GM21423 (cell line): ENCODE data around the gene E2F4.
A peak's percentile ranks its signal among the peaks of the same experiment; 100 is the strongest.

Experiments
- ATAC-seq: cut with Tn5 transposase; IDR thresholded peaks from one replicate; pipeline ENCODE4 v1.9.1; 2021; ENCODE audit warnings: mild to moderate bottlenecking, moderate library complexity; ENCODE audit not compliant: unreplicated experiment

Gene E2F4

DNA sequence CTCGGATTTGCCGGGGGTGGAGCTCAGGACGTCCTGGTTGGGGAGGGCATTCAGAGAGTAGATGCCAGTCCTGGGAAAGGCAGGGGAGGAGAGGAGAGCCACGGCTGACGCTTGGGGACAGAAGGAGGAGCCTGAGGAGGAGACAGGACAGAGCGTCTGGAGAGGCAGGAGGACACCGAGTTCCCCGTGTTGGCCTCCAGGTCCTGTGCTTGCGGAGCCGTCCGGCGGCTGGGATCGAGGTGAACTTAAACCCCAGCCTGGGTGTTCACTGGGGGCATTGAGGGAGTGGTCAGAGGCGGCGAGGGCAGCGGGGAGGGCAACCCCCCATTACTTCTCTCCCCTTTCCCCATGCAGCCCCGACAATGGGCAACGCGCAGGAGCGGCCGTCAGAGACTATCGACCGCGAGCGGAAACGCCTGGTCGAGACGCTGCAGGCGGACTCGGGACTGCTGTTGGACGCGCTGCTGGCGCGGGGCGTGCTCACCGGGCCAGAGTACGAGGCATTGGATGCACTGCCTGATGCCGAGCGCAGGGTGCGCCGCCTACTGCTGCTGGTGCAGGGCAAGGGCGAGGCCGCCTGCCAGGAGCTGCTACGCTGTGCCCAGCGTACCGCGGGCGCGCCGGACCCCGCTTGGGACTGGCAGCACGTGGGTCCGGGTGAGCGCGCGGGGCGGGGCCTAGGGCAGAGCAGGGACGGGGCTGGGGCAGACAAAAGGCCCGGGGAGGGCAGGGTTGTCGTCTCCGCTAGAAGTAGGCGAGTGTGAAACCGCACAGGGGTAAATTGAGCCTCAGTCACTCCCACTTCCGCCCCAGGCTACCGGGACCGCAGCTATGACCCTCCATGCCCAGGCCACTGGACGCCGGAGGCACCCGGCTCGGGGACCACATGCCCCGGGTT, 17.9 kb upstream of the E2F4 start:
- ATAC-seq = peak; percentile 35

- no peak for ATAC-seq
Observed at GRCh38 chr16:67174706-67175231, 17.2 kb upstream of the E2F4 start.

DNA sequence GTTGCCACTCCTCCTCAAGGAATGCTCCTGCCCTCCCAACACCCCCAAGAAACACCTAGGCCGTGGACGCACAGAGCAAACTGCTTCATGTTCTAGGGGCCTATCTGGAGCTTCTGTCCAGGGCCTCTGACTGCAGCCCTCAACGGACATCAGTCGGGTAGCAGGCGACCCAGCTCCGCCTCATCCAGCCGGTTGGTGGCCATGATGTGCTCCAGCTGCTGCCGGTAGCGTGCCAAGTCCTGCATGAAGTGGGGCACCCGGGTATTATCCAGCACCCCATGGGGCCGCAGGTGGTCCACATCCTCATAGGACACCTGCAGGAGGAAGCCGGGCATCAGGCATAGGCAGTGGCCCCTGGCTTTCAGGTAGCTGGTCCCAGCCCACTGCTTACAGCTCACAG, 15.3 kb upstream of the E2F4 start:
- no peak for ATAC-seq

DNA sequence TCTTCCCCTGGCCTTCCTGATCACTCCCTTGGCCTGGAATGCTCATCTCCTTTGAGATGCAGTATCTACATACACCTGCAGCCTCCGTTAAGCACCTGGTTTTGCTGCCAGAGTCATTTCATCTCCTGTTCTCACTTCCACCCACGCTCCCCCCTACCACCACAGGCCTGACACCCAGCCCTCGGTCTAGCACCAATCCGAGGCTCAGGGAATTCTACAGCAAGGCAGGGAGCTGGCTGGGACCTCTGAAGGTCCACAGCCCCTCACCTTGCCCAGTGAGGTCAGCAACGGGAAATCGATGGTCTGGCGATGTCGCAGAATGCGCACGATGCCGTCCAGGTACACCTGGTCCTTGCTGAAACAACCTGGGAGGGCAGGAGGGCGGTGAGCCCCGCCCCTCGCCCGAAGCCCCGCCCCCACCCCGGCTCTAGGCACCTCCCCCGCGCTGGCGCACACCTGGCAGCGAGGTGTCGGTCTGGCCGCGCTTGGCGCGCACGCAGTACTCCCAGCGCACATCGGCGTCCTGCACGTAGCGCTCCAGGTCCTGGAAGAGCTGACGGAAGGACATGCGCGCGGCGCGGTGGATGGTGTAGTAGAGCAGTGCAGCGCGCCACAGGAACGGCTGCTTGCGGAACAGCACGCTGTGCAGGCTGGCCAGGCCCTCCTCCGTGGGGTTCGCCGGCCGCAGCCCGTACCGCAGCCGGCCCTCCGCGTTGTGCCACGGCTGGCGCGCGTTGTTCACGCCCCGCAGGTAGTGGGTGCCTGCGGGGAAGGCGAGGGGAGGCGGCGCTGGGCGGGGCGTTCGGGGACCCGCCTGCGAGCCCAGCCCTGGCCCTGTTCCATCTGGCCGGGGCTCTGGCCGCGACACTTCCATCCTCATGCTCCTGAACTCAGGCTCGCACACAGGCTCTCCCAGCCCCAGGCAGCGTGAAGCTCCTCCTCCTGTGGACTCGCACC, 13.9 kb upstream of the E2F4 start:
- ATAC-seq = no peak

DNA sequence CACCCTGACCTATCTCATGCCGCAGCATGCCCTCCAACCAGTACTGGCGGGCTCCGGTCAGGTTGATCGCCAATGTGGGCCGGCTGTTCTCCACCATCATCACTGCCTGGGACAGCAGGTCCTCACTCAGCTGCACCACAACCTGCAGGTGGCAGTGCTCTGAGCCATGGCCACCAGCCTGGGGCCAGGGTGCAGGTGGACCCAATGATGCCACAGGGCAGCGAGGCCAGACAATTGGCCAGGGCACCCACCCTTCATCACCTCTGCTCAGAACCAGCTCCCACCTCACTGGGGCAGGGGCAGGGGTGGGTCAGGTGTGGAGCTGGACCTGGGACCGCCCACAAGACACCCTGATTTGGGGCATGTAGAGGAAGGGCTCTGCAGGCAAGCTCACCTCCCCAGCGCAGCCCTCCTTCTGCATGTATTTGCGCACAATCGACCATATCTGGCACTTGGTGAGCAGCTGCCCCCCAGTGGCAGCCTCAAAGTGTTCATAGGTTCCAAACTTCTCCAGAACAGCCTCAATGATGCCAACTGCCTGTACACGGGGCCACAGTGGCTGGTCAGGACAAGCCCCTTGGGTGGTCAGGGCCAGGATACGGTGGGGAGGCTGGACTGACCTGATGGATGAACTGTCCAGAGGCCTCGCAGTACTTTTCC, 12.4 kb upstream of the E2F4 start:
- ATAC-seq = no peak

DNA sequence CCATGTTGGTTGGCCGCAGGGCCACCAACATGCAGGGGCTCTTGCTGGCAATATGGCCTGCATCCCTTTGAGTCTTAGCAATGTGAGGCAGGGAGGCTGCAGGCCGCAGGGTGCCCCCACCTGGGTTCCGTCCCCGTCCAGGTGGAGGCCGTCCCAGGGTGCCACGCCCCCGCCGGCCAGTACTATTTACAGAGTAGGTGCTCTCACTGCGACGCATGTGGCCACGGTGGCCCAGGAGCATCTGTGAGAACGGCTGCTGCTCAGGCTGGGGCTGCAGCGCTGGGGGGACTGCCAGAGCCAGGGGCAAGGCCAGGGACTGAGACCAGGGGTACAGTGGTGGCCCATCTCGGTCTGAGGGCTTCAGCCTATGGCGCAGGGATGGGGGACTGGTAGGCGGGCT, 11.8 kb upstream of the E2F4 start:
- no peak for ATAC-seq

DNA sequence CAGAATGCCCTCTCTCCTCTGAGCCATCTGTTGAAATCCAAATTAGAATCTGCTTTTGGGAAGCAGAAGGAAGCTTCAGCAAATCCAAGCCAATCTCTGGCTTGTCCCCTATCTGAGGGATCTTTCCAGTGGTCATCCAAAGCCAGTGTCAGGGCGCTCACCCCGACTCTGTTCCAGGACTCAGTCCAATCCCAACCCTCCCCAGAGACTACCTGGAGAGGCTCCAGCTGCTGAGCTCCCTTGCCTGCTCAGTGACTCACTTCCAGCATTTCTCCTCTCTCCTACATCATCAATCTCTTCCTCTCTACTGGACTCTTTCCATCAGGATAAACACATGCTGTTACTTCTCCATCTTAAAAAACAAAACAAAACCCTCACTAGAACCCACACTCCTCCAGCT, 10.6 kb upstream of the E2F4 start:
- no peak for ATAC-seq

DNA sequence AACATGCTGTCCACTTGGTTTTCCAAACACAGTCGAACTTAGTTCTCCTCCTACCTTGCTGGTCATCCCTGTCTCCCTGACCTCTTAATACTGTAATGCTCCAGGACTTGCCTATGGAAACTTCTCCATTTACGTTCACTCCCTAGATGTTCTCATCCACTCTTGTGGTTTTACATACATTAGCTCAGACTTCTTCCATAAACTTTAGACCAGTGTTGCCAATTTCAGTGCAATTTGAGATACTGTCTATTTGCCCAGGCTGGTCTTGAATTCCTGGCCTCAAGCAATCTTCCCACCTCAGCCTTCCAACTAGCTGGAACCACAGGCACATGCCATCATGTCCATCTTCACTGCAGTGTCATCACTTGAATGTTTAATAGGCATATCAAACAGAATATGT, 9.7 kb upstream of the E2F4 start:
- ATAC-seq = no peak

GRCh38 chr16:67183284-67183626, 8.7 kb upstream of the E2F4 start:
- no peak for ATAC-seq

- peak; percentile 92 for ATAC-seq
Observed at GRCh38 chr16:67183627-67184452, 8.1 kb upstream of the E2F4 start, which contains the start of gene MATCAP1. TSS of gene MATCAP1 (minus strand) at chr16:67183963. CDS start at chr16:67180610, 3,353 bp downstream.

- ATAC-seq = peak; percentile 6
Observed at GRCh38 chr16:67184453-67184994, 7.4 kb upstream of the E2F4 start.

DNA sequence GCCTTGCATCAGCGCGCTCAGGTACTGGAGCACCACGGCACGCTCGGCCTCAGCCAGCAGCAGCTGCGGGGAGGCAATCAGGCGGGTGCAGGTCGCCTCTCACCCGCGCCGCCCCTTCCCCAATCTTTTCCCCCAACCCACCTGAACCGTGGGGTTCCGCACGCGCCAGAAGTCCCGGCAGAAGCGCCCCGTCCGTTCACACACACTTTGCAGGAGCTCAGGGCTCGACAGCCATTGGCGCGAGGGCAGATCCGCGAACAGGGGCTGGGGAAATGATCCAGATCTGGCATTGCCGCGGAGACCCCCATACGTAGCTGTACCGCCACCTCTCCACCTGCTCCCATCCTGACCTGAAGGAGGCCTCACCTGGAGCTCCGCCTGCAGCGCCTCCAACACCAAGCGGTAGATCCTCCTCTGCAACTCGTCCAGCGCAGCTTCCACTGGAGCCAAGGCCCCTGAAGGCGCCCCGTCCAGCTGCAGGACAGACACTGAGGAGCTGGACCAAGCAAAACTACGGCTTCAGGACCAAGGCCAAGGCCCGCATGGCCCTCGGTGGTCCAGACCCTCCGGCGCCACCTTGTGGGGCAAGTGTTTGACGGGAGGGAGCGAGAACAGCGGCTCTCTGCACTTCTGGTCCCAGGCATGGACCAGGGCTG, 6.8 kb upstream of the E2F4 start:
- ATAC-seq = peak; percentile 21

- no peak for ATAC-seq
Observed at GRCh38 chr16:67185651-67186134, 6.3 kb upstream of the E2F4 start.

DNA sequence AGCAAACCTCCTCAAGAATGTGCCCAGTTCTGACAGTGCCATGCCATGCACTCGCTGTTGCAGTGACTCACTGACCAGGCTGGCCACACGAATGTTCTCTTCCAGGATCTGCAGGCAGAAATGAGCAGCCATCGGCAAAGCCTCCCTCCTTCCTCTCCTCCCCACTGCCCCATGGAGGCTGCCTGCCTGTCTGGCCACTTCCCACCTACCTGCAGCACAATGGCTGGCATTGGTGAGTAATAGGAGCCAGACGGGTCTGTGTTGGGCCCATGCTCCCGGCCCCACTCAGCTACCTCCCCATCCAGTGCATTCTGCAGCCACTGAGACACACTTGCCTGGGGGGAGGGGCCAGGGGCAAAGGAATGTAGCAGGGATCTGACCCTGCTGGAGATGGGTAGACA, 5.4 kb upstream of the E2F4 start:
- no peak for ATAC-seq

- ATAC-seq = no peak
Observed at GRCh38 chr16:67187175-67187890, 4.6 kb upstream of the E2F4 start.

DNA sequence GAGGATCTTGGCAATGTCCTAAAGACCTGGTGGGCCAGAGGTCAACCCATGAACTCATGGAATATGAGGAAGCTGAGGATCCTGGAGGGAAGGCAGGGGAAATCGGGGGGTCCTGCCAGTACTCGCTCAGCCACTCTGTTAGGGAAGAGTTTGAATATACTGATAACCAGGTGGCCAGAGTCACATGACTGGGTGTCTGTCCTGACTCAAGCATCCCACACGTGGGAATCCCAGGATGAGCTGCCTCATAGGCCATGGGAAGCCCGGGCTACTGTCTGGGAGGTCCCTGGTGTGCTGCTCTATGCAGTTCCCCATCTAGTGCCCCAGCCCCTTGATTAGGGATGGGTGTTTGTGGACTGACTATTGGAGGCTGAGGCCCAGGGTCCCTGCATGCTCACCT, 3.6 kb upstream of the E2F4 start:
- ATAC-seq = no peak

DNA sequence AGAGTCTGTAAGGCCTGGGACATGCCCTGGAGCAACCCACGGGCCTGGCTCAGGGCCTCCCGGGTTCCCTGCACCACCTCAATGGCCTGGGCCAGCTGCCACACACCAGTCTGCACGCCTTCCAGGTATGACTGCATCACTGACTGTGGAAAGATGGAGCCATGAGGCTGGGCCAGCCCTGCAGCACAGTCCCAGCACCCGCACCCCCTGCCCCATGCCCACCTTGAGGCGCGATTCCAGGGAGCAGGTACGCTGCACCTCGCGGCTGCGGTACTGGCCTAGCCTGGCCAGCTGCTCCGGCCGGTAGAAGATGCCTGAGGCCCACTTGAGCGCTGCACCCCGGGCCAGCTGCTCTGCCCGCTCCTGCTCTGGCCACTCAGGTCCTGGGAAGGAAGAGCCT, 3.2 kb upstream of the E2F4 start:
- no peak for ATAC-seq

DNA sequence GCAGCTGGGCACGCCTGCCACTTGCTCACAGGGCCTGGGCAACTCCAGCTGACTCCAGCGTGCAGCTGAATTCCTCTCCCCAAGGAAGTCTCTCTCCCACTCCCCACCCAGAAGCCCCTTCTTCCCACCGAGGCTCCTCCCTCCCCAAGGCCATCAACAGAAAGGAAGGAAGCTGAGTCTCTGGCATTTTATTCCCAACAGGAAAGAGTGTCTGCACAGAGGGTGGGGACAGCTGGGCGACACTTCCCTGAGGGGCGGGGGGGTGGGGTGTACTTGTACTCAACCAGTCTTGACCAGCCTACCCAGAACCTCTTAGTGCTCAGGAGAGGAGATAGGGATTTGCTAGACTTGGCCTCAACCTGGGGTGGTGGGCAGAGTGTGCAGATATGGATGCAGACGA, 1.9 kb upstream of the E2F4 start, which contains the start of gene EXOC3L1:
EXOC3L1 (minus strand) TSS at position 96 of the 400 bp plus-strand sequence. CDS start 460 bp downstream, outside the sequence.
- ATAC-seq = no peak
